RWPE1 (cell line): Measurements from ENCODE around the gene CFAP210.
A peak's percentile ranks its signal among the peaks of the same experiment; 100 is the strongest.

Source experiments
- CTCF ChIA-PET: fragments of 350-600 bp; sonication (Branson Sonifier 250); formaldehyde crosslinking; extraction: SDS; loops from one replicate; lab custom pipeline; 2021; lab: Yijun Ruan, JAX
- POLR2A ChIA-PET: fragments of 400-600 bp; formaldehyde crosslinking; extraction: SDS; loops from one replicate; lab custom pipeline; 2020; ENCODE audit warnings: antibody characterized with exemption; ENCODE audit not compliant: low non-redundant PET; lab: Yijun Ruan, JAX
- DNase-seq: peaks from one replicate; pipeline ENCODE4 v3.0.0; 2012; ENCODE audit warnings: low spot score
- H3K27ac ChIP-seq: fragments of 450-650 bp; 2 replicates; pipeline ENCODE4 v1.5.1; 2017
- TF ChIP-seq, protein P1 (sequence below): fragments of 450-650 bp; conservative IDR thresholded peaks from 2 replicates; pipeline ENCODE4 v1.5.1; 2017; ENCODE audit warnings: low read depth, mild to moderate bottlenecking

Gene CFAP210

DNA sequence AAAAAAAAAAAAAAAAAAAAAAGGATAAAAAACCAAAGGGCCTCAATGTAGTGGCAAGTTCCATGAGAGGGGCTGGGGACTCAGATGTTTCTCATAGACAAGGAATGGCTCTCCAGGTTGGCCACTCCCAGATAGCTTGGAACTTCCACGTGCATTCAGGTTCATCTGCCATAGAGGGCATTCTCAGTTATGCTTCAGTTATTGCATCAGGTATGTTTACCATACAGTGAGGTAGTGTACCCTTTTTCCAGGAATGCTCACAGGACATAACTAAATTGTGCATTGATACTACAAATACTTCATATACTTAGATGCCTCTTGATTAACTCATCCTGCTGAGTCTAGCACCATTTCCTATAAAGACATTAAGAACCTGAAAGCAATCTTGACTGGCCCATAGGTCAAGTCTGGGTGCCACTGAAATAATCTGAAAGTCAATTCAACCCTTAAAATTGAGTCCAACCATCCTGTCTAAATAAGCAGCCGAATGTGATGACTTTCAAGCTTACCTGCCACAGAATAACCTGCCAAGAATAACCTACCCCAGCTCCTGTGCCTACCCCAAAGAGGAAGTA is 24.8 kb upstream of the CFAP210 start:
- no peak for DNase-seq
- no peak overlapping the region for H3K27ac ChIP-seq
- ChIA-PET POLR2A (no interaction called here), CTCF (no interaction called here)
- TF ChIP-seq, protein P1, sequence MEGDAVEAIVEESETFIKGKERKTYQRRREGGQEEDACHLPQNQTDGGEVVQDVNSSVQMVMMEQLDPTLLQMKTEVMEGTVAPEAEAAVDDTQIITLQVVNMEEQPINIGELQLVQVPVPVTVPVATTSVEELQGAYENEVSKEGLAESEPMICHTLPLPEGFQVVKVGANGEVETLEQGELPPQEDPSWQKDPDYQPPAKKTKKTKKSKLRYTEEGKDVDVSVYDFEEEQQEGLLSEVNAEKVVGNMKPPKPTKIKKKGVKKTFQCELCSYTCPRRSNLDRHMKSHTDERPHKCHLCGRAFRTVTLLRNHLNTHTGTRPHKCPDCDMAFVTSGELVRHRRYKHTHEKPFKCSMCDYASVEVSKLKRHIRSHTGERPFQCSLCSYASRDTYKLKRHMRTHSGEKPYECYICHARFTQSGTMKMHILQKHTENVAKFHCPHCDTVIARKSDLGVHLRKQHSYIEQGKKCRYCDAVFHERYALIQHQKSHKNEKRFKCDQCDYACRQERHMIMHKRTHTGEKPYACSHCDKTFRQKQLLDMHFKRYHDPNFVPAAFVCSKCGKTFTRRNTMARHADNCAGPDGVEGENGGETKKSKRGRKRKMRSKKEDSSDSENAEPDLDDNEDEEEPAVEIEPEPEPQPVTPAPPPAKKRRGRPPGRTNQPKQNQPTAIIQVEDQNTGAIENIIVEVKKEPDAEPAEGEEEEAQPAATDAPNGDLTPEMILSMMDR = no peak

DNA sequence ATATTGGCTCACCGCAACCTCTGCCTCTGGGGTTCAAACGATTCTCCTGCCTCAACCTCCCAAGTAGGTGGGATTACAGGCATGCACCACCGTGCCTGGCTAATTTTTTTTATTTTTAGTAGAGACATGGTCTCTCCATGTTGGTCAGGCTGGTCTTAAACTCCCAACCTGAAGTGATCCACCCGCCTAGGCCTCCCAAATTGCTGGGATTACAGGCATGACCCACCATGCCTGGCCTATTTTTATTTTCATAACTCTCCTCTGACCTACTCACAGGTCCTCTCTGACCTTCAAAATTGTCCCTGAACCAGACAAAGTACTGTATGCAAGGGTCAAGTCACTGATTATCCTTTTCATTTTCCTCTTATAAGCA is 23.5 kb upstream of the CFAP210 start:
- POLR2A ChIA-PET = no interaction called here
- H3K27ac ChIP-seq = no peak overlapping the region
- DNase-seq = no peak
- CTCF ChIA-PET = no interaction called here
- TF ChIP-seq, protein P1 = no peak

DNA sequence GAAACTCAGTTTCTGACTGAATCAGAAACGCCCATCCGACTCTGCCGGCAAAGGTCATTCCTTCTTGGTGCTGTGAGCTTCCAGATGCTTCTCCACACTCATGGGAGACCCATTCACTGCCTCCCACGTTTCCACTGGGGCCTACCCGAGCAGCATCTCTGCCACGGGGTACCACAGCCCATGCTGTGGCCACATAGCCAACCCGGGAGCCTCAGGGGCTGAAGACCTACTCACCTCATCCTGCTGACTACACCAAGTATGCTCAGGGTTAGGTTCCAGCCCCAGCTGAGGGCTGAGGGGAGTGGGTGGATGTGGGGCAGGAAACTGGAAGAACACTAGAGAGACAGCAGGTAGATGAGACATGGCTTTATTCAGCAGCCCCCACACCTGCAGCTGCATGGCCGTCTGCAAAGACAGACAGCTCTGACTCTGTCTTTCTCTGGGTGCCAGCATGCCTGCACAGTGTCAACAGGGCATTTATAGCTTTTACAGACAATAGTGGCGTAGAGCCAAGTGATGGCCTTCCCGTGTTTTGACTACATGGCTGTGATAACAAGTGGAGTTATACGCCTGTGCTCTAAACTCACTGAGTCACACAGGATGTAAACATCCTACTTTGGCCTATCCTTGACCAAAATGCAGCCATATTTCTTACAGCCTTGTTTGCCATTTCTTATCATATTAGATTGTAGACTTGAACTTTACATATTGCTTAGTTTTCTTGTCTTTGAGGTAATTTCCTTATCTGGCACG is 22.9 kb upstream of the CFAP210 start:
- CTCF ChIA-PET = no interaction called here

DNA sequence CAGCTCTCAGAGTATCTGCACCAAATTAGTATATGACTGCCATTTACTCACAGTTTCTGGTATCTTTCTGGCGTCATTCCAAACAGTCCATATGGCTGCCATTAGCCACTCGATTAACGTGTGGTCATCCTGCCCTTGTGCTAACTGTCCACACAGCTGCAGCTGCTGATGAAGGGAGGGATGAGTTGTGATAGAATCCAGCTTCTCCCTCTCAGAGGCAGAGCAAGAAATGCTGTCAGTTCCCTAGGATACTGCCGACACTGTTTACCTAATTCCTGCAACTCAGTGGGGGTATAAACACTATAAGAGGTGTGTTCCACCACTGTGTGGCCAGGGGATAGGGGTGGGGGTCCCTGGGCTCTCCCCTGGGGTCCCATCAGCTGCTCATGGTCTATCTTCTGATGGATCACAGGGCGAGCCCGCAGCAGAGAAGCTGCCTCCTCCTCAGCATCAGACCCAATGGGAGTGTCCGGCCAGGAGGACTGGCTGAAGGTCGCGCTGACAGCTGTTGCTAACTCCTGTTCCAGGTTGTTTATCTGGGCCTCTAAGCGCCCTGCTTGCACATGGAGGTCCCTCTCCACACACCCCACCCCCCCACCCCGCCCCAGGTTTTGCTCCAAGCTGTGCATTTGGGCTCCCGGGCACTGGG is 22.2 kb upstream of the CFAP210 start:
- no peak overlapping the region for H3K27ac ChIP-seq
- no peak for DNase-seq
- CTCF ChIA-PET = interaction anchor here (0.5 to 0.6 kb wide), 3 partner anchors 130 to 797 kb away, joined by 3 to 4 read pairs (median 4); no protein-coding TSS in a partner anchor
- POLR2A ChIA-PET = no interaction called here
- TF ChIP-seq, protein P1 = no peak

More for the DNA sequence above, 22.9 kb upstream of the CFAP210 start:
- TF ChIP-seq, protein P1 = no peak
- POLR2A ChIA-PET = no interaction called here
- no peak overlapping the region for H3K27ac ChIP-seq
- DNase-seq = no peak

DNA sequence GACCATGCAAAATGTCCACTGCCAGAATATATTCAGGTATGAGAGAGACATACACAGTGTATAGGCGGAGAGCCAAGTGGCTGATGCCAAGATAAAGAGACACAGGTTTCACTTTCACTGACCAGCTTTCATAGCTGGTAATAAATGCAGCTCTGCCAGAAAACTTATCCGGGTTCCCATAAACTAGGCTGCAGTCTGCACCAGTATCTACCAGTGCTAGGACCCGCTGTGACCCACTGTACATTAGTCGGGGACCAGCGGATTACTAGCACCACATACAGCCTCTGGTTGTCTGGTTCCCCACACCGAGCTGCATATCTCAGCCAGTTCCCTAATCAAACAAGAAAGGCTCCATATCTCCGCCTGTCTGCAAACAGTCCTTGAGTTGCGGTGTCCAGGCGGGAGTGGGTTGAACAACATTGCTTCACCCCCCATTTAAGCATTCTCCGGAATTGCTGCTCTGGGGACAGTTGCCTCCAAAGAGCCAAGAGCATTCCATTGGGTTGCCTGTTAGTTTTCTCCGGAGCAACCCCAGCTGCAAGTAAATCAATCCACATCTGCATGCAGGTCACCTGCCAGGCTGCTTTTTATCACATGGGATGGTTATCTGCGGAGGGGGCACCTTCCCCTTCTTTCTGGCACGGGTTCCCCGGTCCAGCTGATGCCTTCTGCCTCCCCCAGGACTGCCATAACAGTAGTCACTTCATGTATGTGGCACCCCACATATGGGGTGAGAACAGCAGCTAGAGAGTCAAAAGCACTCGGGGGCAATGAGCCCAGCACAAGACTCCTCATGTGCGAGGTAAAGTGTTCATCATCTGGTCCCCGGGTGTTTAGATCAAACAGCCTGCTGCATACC is 21.4 kb upstream of the CFAP210 start:
- H3K27ac ChIP-seq = peak overlapping the region; percentile 47
- no peak for DNase-seq
- POLR2A ChIA-PET = no interaction called here
- CTCF ChIA-PET = interaction anchor here (0.5 to 0.6 kb wide), 3 partner anchors 131 to 195 kb away, joined by 3 to 4 read pairs (median 4); no protein-coding TSS in a partner anchor
- TF ChIP-seq, protein P1 = no peak

DNA sequence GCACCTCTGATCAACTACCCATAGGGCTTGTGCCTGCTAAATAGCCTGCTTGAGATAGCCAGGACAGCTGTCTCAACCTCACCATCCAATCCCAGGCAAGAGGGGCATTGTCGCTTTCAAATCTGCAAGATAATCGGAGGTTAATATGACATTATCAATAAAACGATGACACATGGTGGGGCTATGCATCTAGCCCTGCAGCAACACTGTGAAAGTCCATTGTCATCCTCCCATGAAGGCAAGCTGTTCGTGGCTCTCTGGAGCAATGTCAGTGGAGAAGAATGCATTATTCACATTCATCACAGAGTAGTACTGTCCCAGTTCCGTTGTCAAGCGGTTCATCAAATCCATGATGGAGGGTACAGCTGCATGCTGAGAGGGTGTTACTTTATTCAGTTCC is 20.5 kb upstream of the CFAP210 start:
- ChIA-PET CTCF (no interaction called here), POLR2A (no interaction called here)
- no peak for DNase-seq
- TF ChIP-seq, protein P1 = no peak
- H3K27ac ChIP-seq = no peak overlapping the region
